Neural progenitor cell (in vitro differentiated cells): ENCODE results near the gene ANHX. TPM values are rescaled to one million over a fixed set of nuclear protein-coding genes. Genes with fewer than 3 reads are reported as not detected.

Experiments
- DNase-seq: peaks from one replicate; pipeline ENCODE4 v3.0.0-alpha.2; 2016; ENCODE audit warnings: low spot score
- H2AFZ ChIP-seq: fragments of 200-600 bp; sonication (generic); replicated peaks from 2 replicates; pipeline ENCODE4 v1.6.1; 2016; ENCODE audit warnings: antibody characterized with exemption
- H3F3A ChIP-seq: fragments of 200-600 bp; sonication (generic); 2 replicates; pipeline ENCODE4 v1.6.1; 2016; ENCODE audit warnings: antibody characterized with exemption, low read depth
- H3K27ac ChIP-seq: fragments of 200-600 bp; sonication (generic); 2 replicates; pipeline ENCODE4 v1.5.1; 2016; ENCODE audit warnings: mild to moderate bottlenecking
- H3K27me3 ChIP-seq: fragments of 200-600 bp; sonication (generic); 2 replicates; pipeline ENCODE4 v1.6.1; 2016; ENCODE audit warnings: mild to moderate bottlenecking, moderate library complexity
- H3K36me3 ChIP-seq: fragments of 200-600 bp; sonication (generic); 2 replicates; pipeline ENCODE4 v1.5.1; 2016
- H3K4me1 ChIP-seq: fragments of 200-600 bp; sonication (generic); 2 replicates; pipeline ENCODE4 v1.6.1; 2016; ENCODE audit warnings: mixed run types
- H3K4me2 ChIP-seq: fragments of 200-600 bp; sonication (generic); 2 replicates; pipeline ENCODE4 v1.6.1; 2016
- H3K4me3 ChIP-seq: fragments of 200-600 bp; sonication (generic); 2 replicates; pipeline ENCODE4 v1.5.1; 2016
- H3K79me2 ChIP-seq: fragments of 200-600 bp; sonication (generic); 2 replicates; pipeline ENCODE4 v1.6.1; 2016; ENCODE audit warnings: low read depth
- H3K9ac ChIP-seq: fragments of 200-600 bp; sonication (generic); 2 replicates; pipeline ENCODE4 v1.6.1; 2016
- H3K9me3 ChIP-seq: fragments of 200-600 bp; sonication (generic); 2 replicates; pipeline ENCODE4 v1.5.1; 2016; ENCODE audit warnings: low read depth
- H4K20me1 ChIP-seq: fragments of 200-600 bp; sonication (generic); 2 replicates; pipeline ENCODE4 v1.6.1; 2016; ENCODE audit warnings: low read depth
- H3K27ac Mint-ChIP-seq: 3 replicates; pipeline ENCODE4 v1.8.0; 2021; ENCODE audit warnings: mixed read lengths
- H3K27me3 Mint-ChIP-seq: 2 replicates; pipeline ENCODE4 v1.8.0; 2022; ENCODE audit warnings: low read depth, mild to moderate bottlenecking, inconsistent platforms, moderate library complexity, mixed read lengths; ENCODE audit not compliant: insufficient read depth
- H3K36me3 Mint-ChIP-seq: 3 replicates; pipeline ENCODE4 v1.8.0; 2021; ENCODE audit warnings: mixed read lengths
- H3K4me1 Mint-ChIP-seq: 3 replicates; pipeline ENCODE4 v1.8.0; 2021; ENCODE audit warnings: mixed read lengths
- H3K4me3 Mint-ChIP-seq: 3 replicates; pipeline ENCODE4 v1.8.0; 2021; ENCODE audit warnings: mild to moderate bottlenecking, moderate library complexity, mixed read lengths
- H3K9me3 Mint-ChIP-seq: 3 replicates; pipeline ENCODE4 v1.8.0; 2020; ENCODE audit warnings: mixed read lengths
- CTCF ChIP-seq: fragments of 200-600 bp; sonication (generic); IDR thresholded peaks from 2 replicates; pipeline ENCODE4 v1.5.1; 2017; ENCODE audit warnings: antibody characterized with exemption, mild to moderate bottlenecking
- EZH2 ChIP-seq: fragments of 200-600 bp; sonication (generic); IDR thresholded peaks from 2 replicates; pipeline ENCODE4 v1.6.1; 2017; ENCODE audit warnings: antibody characterized with exemption, mild to moderate bottlenecking, moderate library complexity
- EZH2phosphoT487 ChIP-seq: fragments of 200-600 bp; sonication (generic); IDR thresholded peaks from 2 replicates; pipeline ENCODE4 v1.6.1; 2017; ENCODE audit warnings: antibody characterized with exemption
- total RNA-seq: library from RNA; depleted of rRNA; stranded (reverse); fragments of >200 nt; gene quantifications from 2 replicates; pipeline ENCODE4 v1.2.3, GENCODE V29; 2015; ENCODE audit warnings: low replicate concordance

Gene ANHX
- total RNA-seq, 1 donor from 2014 or later: not detected

DNA sequence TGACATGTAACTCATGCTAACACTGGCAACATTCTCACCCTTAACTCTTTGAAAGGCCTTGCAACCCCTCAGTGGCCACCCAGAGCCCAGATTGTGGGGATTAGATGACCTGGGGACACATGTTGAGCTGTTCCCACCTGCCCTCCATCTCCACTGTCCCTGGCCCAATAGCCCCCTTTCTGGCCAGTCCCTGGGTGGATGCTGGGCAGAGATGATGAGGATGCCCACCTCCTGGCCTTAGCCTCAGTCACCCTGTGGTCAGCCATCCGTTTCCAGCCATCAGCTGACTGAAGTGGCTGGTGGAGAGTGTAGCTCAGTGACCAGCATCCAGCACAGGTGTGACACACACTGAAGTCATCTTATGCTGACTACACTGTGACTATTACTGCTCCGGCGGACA, 4.7 kb downstream of the ANHX start:
- Mint-ChIP-seq H3K27me3 (peaks cover 10% of the 10 kb centered on the region), H3K36me3 (peaks cover 7% of the 10 kb centered on the region), H3K27ac (no peak overlapping the region), H3K9me3 (peaks cover 67% of the 10 kb centered on the region), H3K4me1 (no peaks in the 10 kb centered on the region), H3K4me3 (no peak overlapping the region)
- Histone ChIP-seq H3K9ac (no peak overlapping the region), H3K27ac (no peak overlapping the region), H3K4me1 (no peaks in the 10 kb centered on the region), H3K9me3 (peaks cover 4% of the 10 kb centered on the region), H3F3A (no peaks in the 10 kb centered on the region), H3K79me2 (no peaks in the 10 kb centered on the region), H3K27me3 (no peaks in the 10 kb centered on the region), H3K36me3 (no peaks in the 10 kb centered on the region), H2AFZ (no peak overlapping the region), H3K4me2 (no peak overlapping the region), H3K4me3 (no peak overlapping the region), H4K20me1 (no peaks in the 10 kb centered on the region)
- TF ChIP-seq CTCF: no peak
- TF ChIP-seq EZH2: no peak
- no peak for TF ChIP-seq EZH2phosphoT487
- no peak for DNase-seq

DNA sequence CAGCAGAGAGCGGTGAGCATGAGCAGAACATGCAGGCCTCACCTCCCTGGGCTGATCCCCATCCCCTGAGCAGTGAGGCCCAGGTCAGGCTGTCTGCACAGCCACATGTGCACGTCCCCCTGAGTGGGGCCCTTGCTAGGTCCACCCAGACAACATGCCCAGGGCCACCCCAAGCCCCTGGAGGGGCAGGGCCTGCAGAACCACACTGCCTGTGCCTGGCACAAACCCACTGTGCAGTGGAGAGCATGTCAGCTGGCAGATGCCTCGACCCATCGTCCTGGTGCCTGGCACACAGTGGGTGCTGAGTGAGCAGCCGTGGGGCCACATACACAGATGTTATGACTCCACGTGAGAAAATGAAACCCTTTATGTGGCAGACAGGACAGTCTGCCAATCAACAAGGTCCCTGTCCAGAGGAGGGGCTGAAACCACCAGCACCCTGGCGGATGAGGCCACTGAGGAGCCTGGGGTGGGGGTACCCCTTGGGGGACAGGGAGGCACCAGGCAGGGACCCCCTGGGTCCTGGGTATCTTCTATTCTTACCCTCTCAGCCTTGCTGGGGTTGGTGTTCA, 8.3 kb downstream of the ANHX start:
- TF ChIP-seq CTCF (no peak), EZH2phosphoT487 (no peak), EZH2 (no peak)
- Histone ChIP-seq H3K9me3 (no peaks in the 10 kb centered on the region), H3K79me2 (no peaks in the 10 kb centered on the region), H3K27ac (no peak overlapping the region), H3K27me3 (no peaks in the 10 kb centered on the region), H3K9ac (no peak overlapping the region), H3K4me1 (no peaks in the 10 kb centered on the region), H4K20me1 (no peaks in the 10 kb centered on the region), H3K4me2 (no peak overlapping the region), H2AFZ (no peak overlapping the region), H3K36me3 (no peaks in the 10 kb centered on the region), H3K4me3 (no peak overlapping the region), H3F3A (no peaks in the 10 kb centered on the region)
- peaks cover 9% of the 10 kb centered on the region for H3K36me3 Mint-ChIP-seq
- DNase-seq: no peak
- no peaks in the 10 kb centered on the region for H3K4me1 Mint-ChIP-seq
- H3K27ac Mint-ChIP-seq: no peak overlapping the region
- peaks cover 73% of the 10 kb centered on the region for H3K9me3 Mint-ChIP-seq
- H3K27me3 Mint-ChIP-seq: peaks cover 7% of the 10 kb centered on the region
- no peak overlapping the region for H3K4me3 Mint-ChIP-seq

- DNase-seq: no peak
- no peaks in the 10 kb centered on the region for H3K4me1 Mint-ChIP-seq
- Histone ChIP-seq H2AFZ (no peak overlapping the region), H3F3A (no peaks in the 10 kb centered on the region), H3K27me3 (no peaks in the 10 kb centered on the region), H3K4me3 (no peak overlapping the region), H3K4me1 (no peaks in the 10 kb centered on the region), H3K36me3 (no peaks in the 10 kb centered on the region), H3K9ac (no peak overlapping the region), H3K4me2 (no peak overlapping the region), H4K20me1 (no peaks in the 10 kb centered on the region), H3K9me3 (no peaks in the 10 kb centered on the region), H3K27ac (no peak overlapping the region), H3K79me2 (no peaks in the 10 kb centered on the region)
- H3K4me3 Mint-ChIP-seq: no peak overlapping the region
- H3K9me3 Mint-ChIP-seq: peaks cover 73% of the 10 kb centered on the region
- H3K27me3 Mint-ChIP-seq: peaks cover 7% of the 10 kb centered on the region
- no peak overlapping the region for H3K27ac Mint-ChIP-seq
- H3K36me3 Mint-ChIP-seq: peaks cover 9% of the 10 kb centered on the region
- TF ChIP-seq EZH2phosphoT487 (no peak), EZH2 (no peak), CTCF (no peak)
Measured at GRCh38 chr12:133226690-133227089, 9.0 kb downstream of the ANHX start.
